Upper lobe of right lung (tissue), 1 donor: ENCODE results near the gene GPATCH1. TPM values are rescaled to one million over a fixed set of nuclear protein-coding genes. Genes with fewer than 3 reads are reported as not detected.

ENCODE experiments used
- ATAC-seq: fragments of 200-7000 bp; cut with Tn5 transposase; one replicate; pipeline ENCODE4 v1.9.1; 2020; ENCODE audit warnings: mild to moderate bottlenecking, moderate library complexity
- DNase-seq: peaks from one replicate; pipeline ENCODE4 v3.0.0-alpha.2; 2020
- H3K27ac ChIP-seq: fragments of 200-600 bp; one replicate; pipeline ENCODE4 v1.8.0; 2022
- H3K27me3 ChIP-seq: fragments of 200-600 bp; one replicate; pipeline ENCODE4 v1.8.0; 2022; ENCODE audit warnings: mild to moderate bottlenecking
- H3K36me3 ChIP-seq: fragments of 200-600 bp; one replicate; pipeline ENCODE4 v1.8.0; 2022
- H3K4me1 ChIP-seq: fragments of 200-600 bp; one replicate; pipeline ENCODE4 v1.8.0; 2022
- H3K4me3 ChIP-seq: fragments of 200-600 bp; one replicate; pipeline ENCODE4 v1.8.0; 2022; ENCODE audit warnings: mild to moderate bottlenecking
- H3K9me3 ChIP-seq: fragments of 200-600 bp; one replicate; pipeline ENCODE4 v1.8.0; 2022
- CTCF ChIP-seq: fragments of 200-600 bp; IDR thresholded peaks from one replicate; pipeline ENCODE4 v1.8.0; 2022; ENCODE audit warnings: antibody characterized with exemption
- intact Hi-C: fragments of 100-400 bp; cut with DNase I; formaldehyde crosslinking; loops from one replicate; pipeline ENCODE4 v1.11.0; 2022
- total RNA-seq: library from RNA; stranded (reverse); fragmentation: NEBNext Ultra II Directional; extraction: Animal tissue kit (Norgen Biotek cat#: 25700); gene quantifications from one replicate; pipeline ENCODE4 v1.2.1, GENCODE V29; 2021
- donor health status: DM: no; HTN: yes; CAD: no; lungs with severe emphysema.

Gene GPATCH1
- total RNA-seq, 1 donor from 2014 or later, result 7.0 TPM

GRCh38 chr19:33134571-33135041 is 53.6 kb downstream of the GPATCH1 start:
- Histone ChIP-seq H3K27me3 (peaks cover 20% of the 10 kb centered on the region), H3K4me1 (no peaks in the 10 kb centered on the region), H3K36me3 (peaks cover 13% of the 10 kb centered on the region), H3K27ac (no peak overlapping the region), H3K4me3 (no peak overlapping the region), H3K9me3 (no peaks in the 10 kb centered on the region)
- ATAC-seq (peak; percentile 36), DNase-seq (no peak)
- intact Hi-C loops, result no loop called here
- TF ChIP-seq CTCF, result no peak

- H3K4me1 ChIP-seq, result no peaks in the 10 kb centered on the region
- no peaks in the 10 kb centered on the region for H3K9me3 ChIP-seq
- DNase-seq, result no peak
- H3K4me3 ChIP-seq, result no peak overlapping the region
- H3K36me3 ChIP-seq, result no peaks in the 10 kb centered on the region
- peaks cover 28% of the 10 kb centered on the region for H3K27me3 ChIP-seq
- TF ChIP-seq CTCF, result no peak
- no peak for ATAC-seq
- intact Hi-C loops, result no loop called here
- no peak overlapping the region for H3K27ac ChIP-seq
Observed at GRCh38 chr19:33139165-33139564, 58.2 kb downstream of the GPATCH1 start.

DNA sequence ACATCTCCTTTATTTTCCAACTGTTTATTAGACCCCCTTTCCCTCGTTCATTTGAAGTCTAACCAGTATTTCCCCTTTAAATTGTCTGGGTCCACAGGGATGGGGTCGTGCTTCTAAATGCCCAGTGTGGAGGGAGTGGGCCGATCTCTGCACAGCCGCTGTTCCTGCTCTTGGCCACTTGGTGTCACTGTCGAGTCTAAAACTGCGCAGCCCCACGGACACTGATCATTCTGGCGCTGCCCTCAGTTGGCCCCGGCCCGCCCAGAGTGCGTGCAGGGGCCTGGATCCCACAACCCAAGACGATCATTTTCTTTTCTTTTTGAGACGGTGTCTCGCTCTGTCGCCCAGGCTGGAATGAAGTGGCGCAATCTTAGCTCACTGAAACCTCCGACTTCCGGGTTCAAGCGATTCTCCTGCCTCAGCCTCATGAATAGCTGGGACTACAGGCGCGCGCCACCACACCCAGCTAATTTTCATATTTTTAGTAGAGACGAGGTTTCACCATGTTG is 63.0 kb downstream of the GPATCH1 start:
- ATAC-seq (peak; percentile 97), DNase-seq (peak; percentile 72)
- Histone ChIP-seq H3K4me3 (no peak overlapping the region), H3K27ac (no peak overlapping the region), H3K4me1 (no peaks in the 10 kb centered on the region), H3K27me3 (peaks cover 11% of the 10 kb centered on the region), H3K9me3 (no peaks in the 10 kb centered on the region), H3K36me3 (no peaks in the 10 kb centered on the region)
- peak; percentile 96 for TF ChIP-seq CTCF
- intact Hi-C loops, result no loop called here

GRCh38 chr19:33146209-33146608 is 65.2 kb downstream of the GPATCH1 start:
- no peak overlapping the region for H3K27ac ChIP-seq
- TF ChIP-seq CTCF, result no peak
- DNase-seq, result no peak
- no peaks in the 10 kb centered on the region for H3K4me1 ChIP-seq
- ATAC-seq, result no peak
- H3K27me3 ChIP-seq, result peaks cover 8% of the 10 kb centered on the region
- intact Hi-C loops, result no loop called here
- H3K9me3 ChIP-seq, result no peaks in the 10 kb centered on the region
- no peaks in the 10 kb centered on the region for H3K36me3 ChIP-seq
- no peak overlapping the region for H3K4me3 ChIP-seq

DNA sequence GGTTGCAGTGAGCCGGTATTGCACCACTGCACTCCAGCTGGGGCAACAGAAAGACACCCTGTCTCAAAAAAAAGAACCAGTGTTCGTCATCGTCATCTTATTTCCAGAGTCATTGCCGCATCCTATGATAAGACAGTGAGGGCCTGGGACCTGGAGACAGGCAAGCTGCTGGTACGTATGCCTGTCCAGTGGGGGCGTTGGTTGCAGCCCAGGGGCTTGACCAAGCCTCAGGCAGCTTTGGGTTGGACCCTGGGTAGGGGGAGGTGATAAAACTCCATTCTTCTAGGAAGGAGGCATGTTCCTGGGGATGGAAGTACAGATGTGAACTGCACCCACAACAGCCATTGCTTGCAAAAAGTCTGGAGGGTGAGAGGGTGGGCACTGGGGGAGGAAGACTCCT is 66.6 kb downstream of the GPATCH1 start:
- H3K27me3 ChIP-seq, result peaks cover under 1% of the 10 kb centered on the region
- intact Hi-C loops, result no loop called here
- no peaks in the 10 kb centered on the region for H3K4me1 ChIP-seq
- TF ChIP-seq CTCF, result no peak
- no peaks in the 10 kb centered on the region for H3K36me3 ChIP-seq
- ATAC-seq, result no peak
- no peak for DNase-seq
- H3K9me3 ChIP-seq, result no peaks in the 10 kb centered on the region
- H3K27ac ChIP-seq, result no peak overlapping the region
- H3K4me3 ChIP-seq, result no peak overlapping the region
